ENCODE results near the gene SRBD1. TPM values are rescaled to one million over a fixed set of nuclear protein-coding genes. Genes with fewer than 3 reads are reported as not detected.

The SRBD1 gene
- total RNA-seq, 3 donors from 2014 or later (not counting 1 experiment from before 2014, with no cell fraction given): 34.5 to 40.0 (median 38.8) TPM

- Histone ChIP-seq H3K4me1 (ENCODE audit: control insufficient read depth, insufficient read depth, low read length) (no peaks in the 10 kb centered on the region), H3K27ac (ENCODE audit: low read length) (no peak overlapping the region), H3K4me3 (ENCODE audit: low read length) (no peak overlapping the region), H3K27me3 (ENCODE audit: control insufficient read depth, insufficient read depth, low read length) (no peaks in the 10 kb centered on the region), H3K9me3 (ENCODE audit: control insufficient read depth, insufficient read depth, low read length) (no peaks in the 10 kb centered on the region), H3K36me3 (ENCODE audit: control insufficient read depth, insufficient read depth, low read length) (peaks cover 19% of the 10 kb centered on the region)
- Mint-ChIP-seq H3K36me3 (peaks cover 18% of the 10 kb centered on the region), H3K27ac (no peak overlapping the region), H3K4me3 (no peak overlapping the region), H3K27me3 (ENCODE audit: low read depth in 2 of 2) (no peaks in the 10 kb centered on the region), H3K9me3 (no peaks in the 10 kb centered on the region), H3K4me1 (peaks cover 0 to 4% of the 10 kb centered on the region in 2 donors)
- 91% methylated on average over 1 of the region's 1 CpG for WGBS (ENCODE audit: insufficient coverage)
- intact Hi-C loops (cut with micrococcal nuclease): no loop called here
- ATAC-seq: no peak
- no peak for DNase-seq
- TF ChIP-seq CTCF (IDR thresholded peaks at IDR 0.05): no peak
Measured at GRCh38 chr2:45477546-45477945, 133.5 kb downstream of the SRBD1 start.

GRCh38 chr2:45470531-45470930 lies 140.5 kb downstream of the SRBD1 start:
- H3K4me1 Mint-ChIP-seq: no peaks in the 10 kb centered on the region
- Histone ChIP-seq H3K36me3 (ENCODE audit: control insufficient read depth, insufficient read depth, low read length) (peaks cover 8% of the 10 kb centered on the region), H3K9me3 (ENCODE audit: control insufficient read depth, insufficient read depth, low read length) (no peaks in the 10 kb centered on the region), H3K4me3 (ENCODE audit: low read length) (no peak overlapping the region), H3K27me3 (ENCODE audit: control insufficient read depth, insufficient read depth, low read length) (no peaks in the 10 kb centered on the region), H3K4me1 (ENCODE audit: control insufficient read depth, insufficient read depth, low read length) (no peaks in the 10 kb centered on the region), H3K27ac (ENCODE audit: low read length) (no peak overlapping the region)
- H3K9me3 Mint-ChIP-seq: no peaks in the 10 kb centered on the region
- no peak for TF ChIP-seq CTCF (IDR thresholded peaks at IDR 0.05)
- WGBS (ENCODE audit: insufficient coverage): 100% methylated on average over 2 of the region's 3 CpGs
- peaks cover 10% of the 10 kb centered on the region for H3K36me3 Mint-ChIP-seq
- no peak overlapping the region for H3K4me3 Mint-ChIP-seq
- DNase-seq (no peak), ATAC-seq (no peak)
- H3K27ac Mint-ChIP-seq: no peak overlapping the region
- intact Hi-C loops (cut with micrococcal nuclease): no loop called here
- H3K27me3 Mint-ChIP-seq (ENCODE audit: low read depth in 2 of 2): no peaks in the 10 kb centered on the region

GRCh38 chr2:45469314-45470099 lies 141.6 kb downstream of the SRBD1 start:
- H3K36me3 Mint-ChIP-seq: peaks cover 10% of the 10 kb centered on the region
- intact Hi-C loops (cut with micrococcal nuclease): no loop called here

More at GRCh38 chr2:45469314-45470099, 141.6 kb downstream of the SRBD1 start:
- TF ChIP-seq CTCF (IDR thresholded peaks at IDR 0.05): no peak
- H3K4me1 Mint-ChIP-seq: no peaks in the 10 kb centered on the region
- H3K4me3 Mint-ChIP-seq: no peak overlapping the region
- Histone ChIP-seq H3K4me1 (ENCODE audit: control insufficient read depth, insufficient read depth, low read length) (no peaks in the 10 kb centered on the region), H3K27me3 (ENCODE audit: control insufficient read depth, insufficient read depth, low read length) (no peaks in the 10 kb centered on the region), H3K9me3 (ENCODE audit: control insufficient read depth, insufficient read depth, low read length) (no peaks in the 10 kb centered on the region), H3K36me3 (ENCODE audit: control insufficient read depth, insufficient read depth, low read length) (peaks cover 6% of the 10 kb centered on the region), H3K27ac (ENCODE audit: low read length) (no peak overlapping the region), H3K4me3 (ENCODE audit: low read length) (no peak overlapping the region)
- H3K9me3 Mint-ChIP-seq: no peaks in the 10 kb centered on the region
- no peak for DNase-seq
- no peaks in the 10 kb centered on the region for H3K27me3 Mint-ChIP-seq (ENCODE audit: low read depth in 2 of 2)
- ATAC-seq: no peak
- no CpG with 5 or more reads among the region's 2 CpGs for WGBS (ENCODE audit: insufficient coverage)
- no peak overlapping the region for H3K27ac Mint-ChIP-seq
